ENCODE data around the gene KLHDC10. TPM values are rescaled to one million over a fixed set of nuclear protein-coding genes. Genes with fewer than 3 reads are reported as not detected.
"Not testable (repeated sequence)": the region's sequence is repeated elsewhere in the genome, so short reads cannot be mapped to it uniquely, and the experiment has no call there.

Gene KLHDC10
- total RNA-seq, 1 experiment from 2014 or later, result 92.0 TPM

DNA sequence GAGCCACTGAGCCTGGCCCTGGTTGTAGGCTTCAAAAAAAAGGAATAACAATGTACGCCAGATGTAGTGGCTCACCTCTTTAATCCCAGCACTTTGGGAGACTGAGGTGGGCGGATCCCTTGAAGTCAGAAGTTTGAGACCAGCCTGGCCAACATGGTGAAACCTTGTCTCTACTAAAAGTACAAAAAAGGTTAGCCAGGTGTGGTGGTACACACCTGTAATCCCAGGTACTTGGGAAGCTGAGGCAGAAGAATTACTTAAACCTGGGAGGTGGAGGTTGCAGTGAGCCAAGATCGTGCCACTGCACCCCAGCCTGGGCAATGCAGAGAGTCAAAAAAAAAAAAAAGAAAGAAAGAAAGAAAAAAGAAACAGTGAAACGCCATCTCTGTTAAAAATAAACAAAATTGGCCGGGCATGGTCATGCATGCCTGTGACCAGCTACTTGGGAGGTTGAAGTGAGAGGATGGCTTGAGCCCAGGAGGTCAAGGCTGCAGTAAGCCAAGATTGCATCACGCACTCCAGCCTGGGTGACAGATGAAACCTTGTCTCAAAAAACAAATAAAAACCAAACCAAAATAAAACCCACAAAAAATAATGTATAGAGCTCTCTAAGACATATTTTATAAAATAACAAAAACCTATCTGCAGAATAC, 4.7 kb upstream of the KLHDC10 start:
- Histone ChIP-seq H3K4me3 (no peak overlapping the region), H3K4me1 (peaks cover 6% of the 10 kb centered on the region; the same call in 1 of the 2 replicates), H3K9me3 (replicated peaks) (no peaks in the 10 kb centered on the region), H3K36me3 (no peaks in the 10 kb centered on the region), H3K27me3 (no peaks in the 10 kb centered on the region), H3K27ac (no peak overlapping the region)
- DNase-seq, result no peak

DNA sequence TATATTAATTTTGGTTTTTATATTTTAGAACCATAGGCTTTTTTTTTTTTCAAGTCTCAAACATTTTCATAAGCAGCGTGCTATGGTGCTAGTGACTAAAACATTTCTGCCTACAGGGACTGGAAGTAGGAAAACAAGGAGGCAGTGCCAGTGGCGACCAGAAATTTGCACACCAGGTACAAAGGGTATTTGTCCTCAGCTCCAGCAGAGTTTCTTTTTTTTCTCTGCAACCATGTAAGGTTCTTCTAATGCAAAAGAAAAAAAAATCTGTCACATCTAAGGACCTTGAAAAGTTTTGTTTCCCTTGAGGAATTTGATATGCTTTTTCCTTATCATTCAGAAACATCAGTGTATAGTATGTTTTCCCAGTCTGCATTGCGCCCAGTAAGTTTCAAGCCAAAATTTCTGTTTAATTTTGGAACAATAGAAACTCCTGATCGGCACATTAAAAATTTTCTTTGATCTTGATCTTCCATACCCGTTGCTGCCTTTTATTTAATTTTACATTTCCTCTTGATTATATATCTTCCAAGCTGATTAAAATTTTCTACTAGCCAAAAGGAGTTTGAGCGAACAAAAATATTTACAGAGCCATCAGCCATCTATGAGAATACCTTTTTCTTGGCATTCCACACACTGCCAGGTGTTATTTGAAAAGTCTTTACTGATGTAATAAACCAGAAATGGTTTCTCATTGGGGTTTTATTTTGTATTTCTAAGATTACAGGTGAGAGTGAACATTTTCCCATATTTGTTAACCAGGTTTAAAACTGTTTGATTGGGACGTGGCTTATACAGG, 956 bp upstream of the KLHDC10 start:
- Histone ChIP-seq H3K36me3 (0 out of 2 replicates have a peak, but pooled peaks cover 6% of the 10 kb centered on the region), H3K27ac (peak overlapping the region; percentile 52), H3K9me3 (replicated peaks) (no peaks in the 10 kb centered on the region), H3K27me3 (no peaks in the 10 kb centered on the region), H3K4me3 (peak overlapping the region; percentile 80), H3K4me1 (peaks cover 11% of the 10 kb centered on the region)
- peak in 1 of 2 experiments; percentile 29 for DNase-seq

DNA sequence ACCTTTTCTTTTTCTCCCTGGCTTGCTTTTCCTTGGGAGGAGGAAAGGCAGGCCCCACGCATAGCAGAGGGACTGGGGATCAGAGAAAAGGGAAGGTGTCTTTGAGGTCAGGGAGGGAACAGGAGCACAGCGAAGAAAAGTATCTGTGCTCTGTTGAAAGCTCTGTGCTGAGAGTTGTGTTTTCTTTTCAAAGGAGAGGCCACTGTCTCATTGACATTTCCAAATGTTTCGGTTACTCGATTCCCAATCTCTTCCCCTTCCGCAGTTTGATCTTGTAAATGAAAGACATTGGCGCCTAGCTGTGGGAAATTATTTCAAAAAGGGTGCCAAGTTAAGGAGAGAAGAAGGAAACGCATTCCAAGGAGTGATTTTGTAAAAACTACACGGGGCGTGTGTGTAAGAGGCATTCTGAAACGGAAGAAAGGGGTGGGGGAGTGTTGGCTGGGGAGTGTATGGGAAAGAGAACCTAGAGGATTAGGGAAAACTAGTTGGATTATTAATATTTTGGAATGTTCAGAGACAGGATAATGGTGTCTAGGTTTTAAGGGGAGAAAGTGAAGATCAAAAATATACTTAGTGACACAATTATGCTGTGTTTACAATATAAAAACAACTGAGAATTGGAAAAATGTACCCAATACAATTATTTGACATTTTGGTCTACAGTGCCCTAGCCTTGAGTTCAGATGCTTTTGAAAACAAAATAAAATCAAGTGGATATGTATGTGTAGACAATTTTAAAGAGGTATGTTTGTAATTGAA, 708 bp downstream of the KLHDC10 start:
- Histone ChIP-seq H3K36me3 (peaks cover 9% of the 10 kb centered on the region; the same call in 1 of the 2 replicates), H3K27ac (peak overlapping the region; percentile 52), H3K4me3 (peak overlapping the region; percentile 80), H3K4me1 (peaks cover 10% of the 10 kb centered on the region), H3K27me3 (no peaks in the 10 kb centered on the region), H3K9me3 (replicated peaks) (no peaks in the 10 kb centered on the region)
- peak in 1 of 2 experiments; percentile 45 for DNase-seq

DNA sequence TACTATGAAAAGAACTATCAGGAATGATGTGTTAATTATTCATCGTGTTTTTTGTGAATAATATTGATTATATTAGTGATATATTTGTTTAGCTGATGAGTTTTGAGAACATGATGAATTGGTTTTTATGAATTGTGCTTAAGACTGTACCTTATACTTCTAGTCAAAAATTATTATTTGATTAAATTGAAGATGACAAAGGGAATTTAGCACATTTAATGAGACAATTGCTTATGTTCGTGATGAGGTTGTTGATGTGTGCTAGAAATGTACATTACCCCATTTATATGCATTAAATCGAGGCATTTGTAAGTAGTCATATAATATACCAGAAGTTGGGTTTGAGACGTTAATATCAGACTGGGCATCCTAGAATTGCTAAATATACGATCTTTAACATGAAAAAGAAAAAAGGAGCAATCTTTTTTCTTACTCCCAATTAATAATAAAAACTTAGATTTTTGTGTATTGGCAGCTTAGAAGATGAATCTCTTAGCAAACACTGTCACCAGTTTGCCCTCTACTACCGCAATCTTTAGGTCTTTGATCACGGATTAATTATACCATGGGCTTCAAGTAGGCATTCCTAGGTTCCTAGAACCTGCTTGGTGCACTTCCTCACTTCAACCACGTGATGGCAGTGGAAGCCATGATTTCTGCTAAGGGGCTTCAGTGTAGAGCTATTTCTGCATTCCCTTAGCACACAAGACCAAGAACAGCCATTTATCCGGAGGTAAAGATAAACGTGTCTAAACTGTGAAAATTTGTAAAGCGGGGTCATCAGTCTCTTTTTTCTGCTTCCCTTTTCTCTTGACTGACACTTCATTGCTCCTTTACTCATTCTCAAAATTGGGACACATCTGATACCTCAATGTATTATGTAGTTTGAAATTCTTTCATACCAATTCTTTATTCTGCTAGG, 1.6 kb downstream of the KLHDC10 start:
- H3K4me3 ChIP-seq, result peak overlapping the region; percentile 80
- peak overlapping the region; percentile 52 for H3K27ac ChIP-seq
- H3K27me3 ChIP-seq, result no peaks in the 10 kb centered on the region
- H3K9me3 ChIP-seq (replicated peaks), result no peaks in the 10 kb centered on the region
- H3K4me1 ChIP-seq, result peaks cover 15% of the 10 kb centered on the region
- DNase-seq, result peak; percentile 73 to 98
- H3K36me3 ChIP-seq, result peaks cover 11% of the 10 kb centered on the region; the same call in 1 of the 2 replicates

DNA sequence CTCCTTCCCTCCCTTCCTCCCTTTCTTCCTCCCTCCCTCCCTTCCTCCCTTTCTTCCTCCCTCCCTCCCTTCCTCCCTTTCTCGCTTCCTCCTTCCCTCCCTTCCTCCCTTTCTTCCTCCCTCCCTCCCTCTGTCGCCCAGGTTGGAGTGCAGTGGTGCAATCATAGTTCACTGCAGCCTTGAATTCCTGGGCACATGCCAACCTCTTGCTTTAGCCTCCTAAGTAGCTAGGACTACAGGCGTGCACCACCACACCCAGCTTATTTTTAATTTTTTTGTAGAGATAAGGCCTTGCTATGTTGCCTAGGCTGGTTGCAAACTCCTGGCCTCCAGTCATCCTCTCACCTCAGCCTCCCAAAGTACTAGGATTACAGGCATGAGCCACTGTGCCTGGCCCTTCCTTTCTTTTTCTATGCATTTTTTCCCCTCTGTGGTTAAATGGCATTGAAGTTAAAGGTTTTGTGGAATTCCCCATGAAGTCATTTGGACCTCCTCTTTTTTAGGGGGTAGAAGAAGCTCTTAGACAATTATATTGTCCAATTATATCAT, 9.6 kb downstream of the KLHDC10 start:
- Histone ChIP-seq H3K36me3 (peaks cover 47% of the 10 kb centered on the region), H3K27ac (no peak overlapping the region), H3K4me3 (no peak overlapping the region), H3K9me3 (replicated peaks) (no peaks in the 10 kb centered on the region; the same call in 1 of the 2 replicates), H3K4me1 (peaks cover 8% of the 10 kb centered on the region), H3K27me3 (no peaks in the 10 kb centered on the region)
- DNase-seq, result no peak

DNA sequence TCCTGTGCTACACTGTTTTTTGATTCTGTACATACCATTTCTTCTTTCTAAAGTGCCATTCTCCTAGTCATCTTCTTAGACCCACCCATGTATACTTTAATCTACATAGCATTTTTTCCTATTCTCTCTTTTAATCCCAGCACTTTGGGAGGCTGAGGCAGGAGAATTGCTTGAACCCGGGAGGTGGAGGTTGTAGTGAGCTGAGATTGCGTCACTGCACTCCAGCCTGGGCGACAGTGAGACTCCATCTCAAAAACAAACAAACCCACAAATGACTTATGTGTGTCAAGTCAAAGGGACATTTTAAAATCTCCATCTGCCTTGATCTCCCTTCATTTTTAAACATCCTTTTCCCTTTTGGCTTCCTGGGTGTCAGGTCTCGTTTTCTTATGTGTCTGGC, 13.2 kb downstream of the KLHDC10 start:
- not testable (repeated sequence) for DNase-seq; H3K9me3 ChIP-seq (replicated peaks); H3K4me3 ChIP-seq; H3K4me1 ChIP-seq; H3K27ac ChIP-seq; H3K27me3 ChIP-seq
- H3K36me3 ChIP-seq, result peaks cover 39% of the 10 kb centered on the region

DNA sequence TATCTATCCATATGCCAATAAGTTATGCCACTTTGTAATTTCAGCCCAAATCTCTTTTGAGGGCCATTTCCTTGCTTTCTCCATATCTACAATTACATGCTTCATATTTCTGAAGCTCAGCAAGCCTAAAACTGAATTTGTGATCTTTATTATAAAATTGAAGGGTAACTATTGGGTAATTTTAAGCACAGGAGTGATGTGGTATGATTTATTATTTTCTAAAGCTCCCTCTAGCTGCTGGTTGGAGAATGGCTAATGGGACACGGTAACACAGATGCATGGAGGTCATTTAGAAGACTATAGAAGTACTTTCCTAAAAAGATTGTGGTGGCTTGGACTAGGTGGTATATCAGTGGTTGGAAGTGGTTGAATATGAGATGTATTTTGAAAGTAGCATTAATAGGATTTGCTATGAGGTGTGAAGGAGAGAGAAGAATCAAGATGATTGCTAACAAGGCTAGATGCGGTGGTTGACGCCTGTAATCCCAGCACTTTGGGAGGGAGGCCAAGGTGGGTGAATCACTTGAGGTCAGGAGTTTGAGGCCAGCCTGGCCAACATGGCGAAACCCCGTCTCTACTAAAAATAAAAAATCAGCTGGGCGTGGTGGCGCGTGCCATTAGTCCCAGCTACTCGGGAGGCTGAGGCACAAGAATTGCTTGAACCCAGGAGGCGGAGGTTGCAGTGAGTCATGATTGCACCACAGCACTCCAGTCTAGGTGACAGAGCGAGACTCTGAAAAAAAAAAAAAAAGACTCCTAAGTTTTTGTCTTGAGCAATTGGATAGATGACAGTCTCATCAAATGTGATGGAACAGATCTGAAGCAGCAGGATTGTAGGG, 13.9 kb downstream of the KLHDC10 start:
- Histone ChIP-seq H3K4me3 (no peak overlapping the region), H3K36me3 (peaks cover 36% of the 10 kb centered on the region), H3K27me3 (no peaks in the 10 kb centered on the region), H3K4me1 (no peaks in the 10 kb centered on the region), H3K9me3 (replicated peaks) (no peaks in the 10 kb centered on the region; the same call in 1 of the 2 replicates), H3K27ac (no peak overlapping the region)
- DNase-seq, result peak in 1 of 2 experiments; percentile 23

DNA sequence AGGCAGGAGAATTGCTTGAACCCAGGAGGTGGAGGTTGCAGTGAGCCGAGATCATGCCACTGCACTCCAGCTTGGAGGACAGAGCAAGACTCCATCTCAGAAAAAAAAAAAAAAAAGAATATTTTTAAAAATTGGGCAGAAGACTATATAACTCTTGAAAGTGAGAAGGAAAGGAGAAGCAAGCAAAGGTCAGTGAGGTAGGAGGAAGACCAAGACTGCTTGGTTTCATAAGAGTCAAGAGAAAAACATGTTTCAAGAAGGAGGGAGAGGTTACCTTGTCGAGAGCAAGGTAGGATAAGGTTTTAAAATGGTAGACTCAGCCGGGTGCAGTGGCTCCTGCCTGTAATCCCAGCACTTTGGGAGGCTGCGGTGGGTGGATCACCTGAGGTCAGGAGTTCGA, 14.9 kb downstream of the KLHDC10 start:
- peaks cover 34% of the 10 kb centered on the region for H3K36me3 ChIP-seq
- not testable (repeated sequence) for H3K4me1 ChIP-seq; H3K9me3 ChIP-seq (replicated peaks); H3K27me3 ChIP-seq; H3K27ac ChIP-seq; DNase-seq; H3K4me3 ChIP-seq

DNA sequence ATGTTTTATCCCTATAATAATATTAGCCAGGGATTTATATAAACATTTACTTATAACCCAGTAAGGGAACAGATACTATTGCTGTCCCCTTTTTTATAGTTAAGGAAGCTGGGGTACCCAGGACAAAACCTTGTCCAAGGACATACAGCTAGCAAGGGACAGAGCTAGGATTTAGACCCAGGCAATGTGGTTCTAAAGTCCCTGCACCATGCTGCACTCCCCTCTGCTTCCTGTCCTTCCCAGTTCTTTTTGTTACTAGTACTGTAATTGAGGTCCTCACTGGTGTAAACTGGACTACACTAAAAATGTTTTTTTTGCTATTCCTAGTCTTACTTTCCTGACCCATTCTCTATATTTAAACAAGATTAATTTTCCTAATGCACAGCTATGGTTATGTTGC, 16.6 kb downstream of the KLHDC10 start:
- H3K27ac ChIP-seq, result no peak overlapping the region
- peaks cover 32% of the 10 kb centered on the region for H3K36me3 ChIP-seq
- H3K27me3 ChIP-seq, result no peaks in the 10 kb centered on the region
- H3K9me3 ChIP-seq (replicated peaks), result no peaks in the 10 kb centered on the region
- no peak for DNase-seq
- H3K4me1 ChIP-seq, result no peaks in the 10 kb centered on the region
- no peak overlapping the region for H3K4me3 ChIP-seq

DNA sequence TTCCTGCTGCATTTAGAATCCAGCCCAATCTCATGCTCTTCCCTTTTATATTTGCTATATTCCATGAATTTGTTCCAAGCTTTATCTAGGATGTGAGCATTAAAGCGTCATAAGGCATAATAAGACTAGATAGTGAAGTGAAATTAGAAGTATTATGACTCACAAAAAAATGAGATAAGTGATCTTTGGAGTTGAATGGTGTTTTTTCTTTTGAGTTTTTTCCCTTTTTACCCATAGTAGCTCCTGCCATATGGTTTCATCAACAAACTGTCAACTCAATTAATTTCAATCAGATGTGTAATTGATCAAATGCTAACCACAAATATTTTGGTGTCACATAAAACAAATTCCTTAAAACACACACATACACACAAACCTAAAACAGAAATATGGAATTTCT, 17.0 kb downstream of the KLHDC10 start:
- H3K27ac ChIP-seq, result no peak overlapping the region
- H3K27me3 ChIP-seq, result no peaks in the 10 kb centered on the region
- H3K9me3 ChIP-seq (replicated peaks), result no peaks in the 10 kb centered on the region
- H3K36me3 ChIP-seq, result peaks cover 29% of the 10 kb centered on the region
- no peak for DNase-seq
- H3K4me3 ChIP-seq, result no peak overlapping the region
- H3K4me1 ChIP-seq, result no peaks in the 10 kb centered on the region

DNA sequence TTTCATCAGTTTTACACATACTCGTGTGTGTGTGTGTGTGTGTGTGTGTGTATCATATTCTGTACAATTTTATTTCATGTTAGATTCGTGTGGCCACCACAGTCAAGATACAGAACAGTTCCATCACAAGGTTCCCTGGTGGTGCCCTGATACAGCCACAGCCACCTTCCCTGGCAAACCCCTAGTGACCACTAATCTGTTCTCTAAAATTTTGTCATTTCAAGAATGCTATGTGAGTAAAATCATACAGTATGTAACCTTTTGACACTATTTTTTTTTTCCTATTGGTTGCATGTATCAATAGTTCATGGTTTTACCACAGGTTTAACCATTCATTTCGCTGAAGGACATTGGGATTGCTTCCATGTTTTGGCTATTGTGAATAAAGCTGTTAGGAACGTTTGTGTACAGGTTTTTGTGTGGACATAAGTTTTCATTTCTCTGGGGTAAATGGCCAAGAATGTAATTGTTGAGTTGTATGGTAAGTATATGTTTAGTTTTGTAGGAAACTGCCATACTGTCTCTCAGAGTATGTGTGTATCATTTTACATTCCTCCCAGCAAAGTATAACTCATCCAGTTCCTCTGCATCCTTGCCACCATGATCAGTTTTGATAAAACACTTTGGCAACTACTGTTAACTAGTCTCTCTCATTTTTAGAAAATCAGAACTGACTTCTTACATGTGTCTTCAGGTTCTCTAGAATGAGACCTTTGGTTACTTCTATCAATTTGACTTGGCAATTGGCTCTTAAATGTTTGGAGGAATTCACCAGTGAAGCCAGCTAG, 20.6 kb downstream of the KLHDC10 start:
- H3K27ac ChIP-seq, result no peak overlapping the region
- no peak overlapping the region for H3K4me3 ChIP-seq
- no peak for DNase-seq
- H3K27me3 ChIP-seq, result no peaks in the 10 kb centered on the region
- no peaks in the 10 kb centered on the region for H3K4me1 ChIP-seq
- H3K9me3 ChIP-seq (replicated peaks), result no peaks in the 10 kb centered on the region
- H3K36me3 ChIP-seq, result peaks cover 9% of the 10 kb centered on the region

DNA sequence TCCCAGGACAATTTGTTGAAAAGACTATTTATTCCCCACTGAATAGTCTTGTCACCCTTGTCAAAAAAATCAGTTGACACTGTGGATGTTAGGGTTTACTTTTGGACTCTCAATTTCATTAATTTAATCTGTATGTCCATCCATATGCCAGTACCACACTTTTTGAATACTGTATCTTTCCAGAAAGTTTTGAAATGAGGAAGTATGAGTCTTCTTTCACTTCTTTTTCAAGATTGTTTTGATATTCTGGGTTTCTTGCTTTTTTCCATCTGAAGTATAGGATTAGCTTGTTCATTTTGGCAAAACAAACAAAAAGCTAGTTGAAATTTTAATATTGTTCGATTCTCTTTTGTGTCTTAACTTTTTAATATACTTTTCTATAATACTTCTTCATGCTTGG, 21.7 kb downstream of the KLHDC10 start:
- no peak overlapping the region for H3K27ac ChIP-seq
- H3K9me3 ChIP-seq (replicated peaks), result no peaks in the 10 kb centered on the region
- no peak for DNase-seq
- no peak overlapping the region for H3K4me3 ChIP-seq
- H3K36me3 ChIP-seq, result peaks cover 15% of the 10 kb centered on the region
- no peaks in the 10 kb centered on the region for H3K4me1 ChIP-seq
- no peaks in the 10 kb centered on the region for H3K27me3 ChIP-seq

DNA sequence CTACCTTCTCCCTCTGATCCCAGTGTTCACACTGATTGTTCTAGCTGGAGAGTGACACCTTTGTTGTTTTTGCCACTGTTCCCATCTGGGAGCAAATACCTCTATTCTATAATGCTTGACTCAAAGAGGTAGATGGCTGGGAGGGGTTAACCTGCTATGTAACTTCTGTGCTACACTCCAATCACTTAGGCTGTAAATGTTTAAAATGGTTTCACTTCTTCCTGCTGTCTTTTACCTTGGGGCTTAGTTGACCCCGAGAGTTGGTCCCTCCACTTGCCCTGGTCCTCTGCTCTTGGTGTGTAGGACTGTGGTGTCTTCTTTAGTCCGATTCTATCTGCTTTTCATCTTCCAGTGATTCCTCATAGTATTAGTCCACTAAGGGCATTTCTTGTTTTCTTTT, 22.3 kb downstream of the KLHDC10 start:
- H3K9me3 ChIP-seq (replicated peaks), result no peaks in the 10 kb centered on the region
- H3K36me3 ChIP-seq, result peaks cover 12% of the 10 kb centered on the region
- H3K27ac ChIP-seq, result no peak overlapping the region
- H3K4me1 ChIP-seq, result no peaks in the 10 kb centered on the region
- DNase-seq, result no peak
- no peaks in the 10 kb centered on the region for H3K27me3 ChIP-seq
- no peak overlapping the region for H3K4me3 ChIP-seq
